GM23338 (cell line): ENCODE measurements around the gene CNIH3. TPM values are rescaled to one million over a fixed set of nuclear protein-coding genes. Genes with fewer than 3 reads are reported as not detected.

Source experiments
- ATAC-seq: fragments of 200-7000 bp; cut with Tn5 transposase; 3 replicates; pipeline ENCODE4 v1.9.1; 2020
- DNase-seq: peaks from one replicate; pipeline ENCODE4 v3.0.0-alpha.2; 2015; ENCODE audit warnings: low spot score
- H2AFZ ChIP-seq: fragments of 200-600 bp; sonication (generic); 2 replicates; pipeline ENCODE4 v1.8.0; 2016; ENCODE audit warnings: antibody characterized with exemption, mild to moderate bottlenecking, moderate library complexity
- H3F3A ChIP-seq: fragments of 200-600 bp; sonication (generic); replicated peaks from 2 replicates; pipeline ENCODE4 v1.8.0; 2017; ENCODE audit warnings: antibody characterized with exemption, mixed run types, low read depth
- H3K27ac ChIP-seq: fragments of 200-600 bp; sonication (generic); 2 replicates; pipeline ENCODE4 v1.6.1; 2016; ENCODE audit warnings: low read depth
- H3K27me3 ChIP-seq: fragments of 200-600 bp; sonication (generic); 2 replicates; pipeline ENCODE4 v1.8.0; 2016; ENCODE audit warnings: mild to moderate bottlenecking, mixed run types, moderate library complexity; ENCODE audit not compliant: insufficient read depth
- H3K36me3 ChIP-seq: fragments of 200-600 bp; sonication (generic); 2 replicates; pipeline ENCODE4 v1.8.0; 2016; ENCODE audit warnings: mild to moderate bottlenecking; ENCODE audit not compliant: insufficient read depth
- H3K4me1 ChIP-seq: fragments of 200-600 bp; sonication (generic); 2 replicates; pipeline ENCODE4 v1.8.0; 2016; ENCODE audit warnings: mild to moderate bottlenecking, moderate library complexity; ENCODE audit not compliant: insufficient read depth
- H3K4me2 ChIP-seq: fragments of 200-600 bp; sonication (generic); 2 replicates; pipeline ENCODE4 v1.7.1; 2017; ENCODE audit warnings: mixed run types
- H3K4me3 ChIP-seq: fragments of 200-600 bp; sonication (generic); 2 replicates; pipeline ENCODE4 v1.6.1; 2016; ENCODE audit warnings: mixed run types
- H3K79me2 ChIP-seq: fragments of 200-600 bp; sonication (generic); replicated peaks from 2 replicates; pipeline ENCODE4 v1.8.0; 2017; ENCODE audit warnings: mild to moderate bottlenecking; ENCODE audit not compliant: insufficient read depth
- H3K9me2 ChIP-seq: fragments of 200-600 bp; sonication (generic); 2 replicates; pipeline ENCODE4 v1.8.0; 2017; ENCODE audit not compliant: insufficient read depth
- H4K20me1 ChIP-seq: fragments of 200-600 bp; sonication (generic); replicated peaks from 2 replicates; pipeline ENCODE4 v1.8.0; 2017; ENCODE audit warnings: mild to moderate bottlenecking; ENCODE audit not compliant: insufficient read depth
- H3K27ac Mint-ChIP-seq: 2 replicates; pipeline ENCODE4 v1.8.0; 2020; ENCODE audit warnings: inconsistent platforms, mild to moderate bottlenecking, moderate library complexity, mixed read lengths
- H3K27me3 Mint-ChIP-seq: 3 replicates; pipeline ENCODE4 v1.8.0; 2022; ENCODE audit warnings: low read depth, mild to moderate bottlenecking, moderate library complexity, mixed read lengths, inconsistent platforms; ENCODE audit not compliant: insufficient read depth, poor library complexity
- H3K36me3 Mint-ChIP-seq: 3 replicates; pipeline ENCODE4 v1.8.0; 2021; ENCODE audit warnings: low read depth, mild to moderate bottlenecking, inconsistent platforms, moderate library complexity, mixed read lengths
- H3K4me1 Mint-ChIP-seq: 3 replicates; pipeline ENCODE4 v1.8.0; 2020; ENCODE audit warnings: mild to moderate bottlenecking, inconsistent platforms, mixed read lengths
- H3K4me3 Mint-ChIP-seq: 3 replicates; pipeline ENCODE4 v1.8.0; 2021; ENCODE audit warnings: moderate library complexity, mild to moderate bottlenecking, inconsistent platforms, mixed read lengths
- H3K9me3 Mint-ChIP-seq: 3 replicates; pipeline ENCODE4 v1.8.0; 2020; ENCODE audit warnings: moderate library complexity, mild to moderate bottlenecking, inconsistent platforms, mixed read lengths
- ETS1 ChIP-seq: IDR thresholded peaks from 2 replicates; pipeline ENCODE4 v1.6.1; 2016; ENCODE audit warnings: antibody characterized with exemption
- EZH2phosphoT487 ChIP-seq: fragments of 200-600 bp; sonication (generic); IDR thresholded peaks from one replicate; pipeline ENCODE4 v1.8.1; 2018; ENCODE audit warnings: antibody characterized with exemption; ENCODE audit not compliant: unreplicated experiment
- JUNB ChIP-seq: IDR thresholded peaks from one replicate; pipeline ENCODE4 v1.6.1; 2016; ENCODE audit warnings: antibody characterized with exemption; ENCODE audit not compliant: unreplicated experiment
- STAT1 ChIP-seq: IDR thresholded peaks from one replicate; pipeline ENCODE4 v1.6.1; 2016; ENCODE audit warnings: antibody characterized with exemption; ENCODE audit not compliant: unreplicated experiment
- ZNF462 ChIP-seq: fragments of 250-450 bp; sonication (Bioruptor Pico); IDR thresholded peaks from 2 replicates; pipeline ENCODE4 v1.5.0; 2020; ENCODE audit warnings: mild to moderate bottlenecking, moderate library complexity
- polyA plus RNA-seq: library from polyadenylated mRNA; unstranded; fragments of >200 nt; fragmentation: Nextera tagmentation; extraction: Ambion mirVana; gene quantifications from 2 replicates; pipeline ENCODE4 v1.2.1, GENCODE V29; 2016
- total RNA-seq: library from RNA; depleted of rRNA; stranded (reverse); fragments of >200 nt; shearing (Covaris generic); gene quantifications from 2 replicates; pipeline ENCODE4 v1.2.3, GENCODE V29; 2014

The CNIH3 gene
- total and polyA plus RNA-seq, 2 experiments from 2014 or later, result 3.6 to 5.1 TPM

- no peak overlapping the region for H2AFZ ChIP-seq
- TF ChIP-seq EZH2phosphoT487 (no peak), JUNB (no peak), ZNF462 (no peak), ETS1 (no peak), STAT1 (no peak)
- H3K36me3 ChIP-seq, result no peaks in the 10 kb centered on the region
- no peaks in the 10 kb centered on the region for H3K27me3 ChIP-seq
- no peaks in the 10 kb centered on the region for H3K9me2 ChIP-seq
- no peak overlapping the region for H3K4me3 ChIP-seq
- H3K4me2 ChIP-seq, result no peak overlapping the region
- Mint-ChIP-seq H3K9me3 (no peaks in the 10 kb centered on the region), H3K27ac (no peak overlapping the region), H3K36me3 (no peaks in the 10 kb centered on the region; the same call in 2 of the 3 replicates), H3K4me3 (no peak overlapping the region), H3K27me3 (peaks cover 13% of the 10 kb centered on the region), H3K4me1 (peaks cover 39% of the 10 kb centered on the region)
- no peaks in the 10 kb centered on the region for H4K20me1 ChIP-seq
- ATAC-seq (no peak), DNase-seq (no peak)
- H3K79me2 ChIP-seq, result no peaks in the 10 kb centered on the region
- no peaks in the 10 kb centered on the region for H3F3A ChIP-seq
- peaks cover 15% of the 10 kb centered on the region for H3K4me1 ChIP-seq
- no peak overlapping the region for H3K27ac ChIP-seq
Measured at GRCh38 chr1:224732377-224733026, 116.4 kb downstream of the CNIH3 start.
